ENCODE data around the gene PEX3.

The PEX3 gene

DNA sequence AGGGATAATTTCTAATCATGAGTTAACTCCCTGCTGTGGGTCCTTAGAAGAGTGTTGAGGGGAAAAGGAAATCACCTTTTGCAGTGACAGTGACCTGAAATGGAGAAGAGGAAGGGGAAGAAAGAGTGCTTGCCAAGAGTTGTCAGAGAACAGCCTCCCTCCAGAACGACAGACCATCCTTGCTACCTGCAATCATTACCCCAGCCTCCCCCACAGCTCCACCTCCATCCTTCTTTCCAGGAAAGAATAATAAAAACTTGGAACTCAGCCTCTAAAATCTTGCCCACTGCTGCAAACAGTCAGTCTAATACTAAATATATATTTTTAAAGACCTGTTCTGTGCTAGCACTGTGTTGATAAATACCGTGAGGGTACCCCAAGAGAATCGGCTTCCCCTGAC lies 89.6 kb downstream of the PEX3 start:
- no peak for DNase-seq
